HG03558 (cell line): ENCODE measurements around the gene NCOA6.

Experiments used
- ATAC-seq: cut with Tn5 transposase; IDR thresholded peaks from one replicate; pipeline ENCODE4 v1.9.1; 2021; ENCODE audit warnings: moderate number of reproducible peaks; ENCODE audit not compliant: unreplicated experiment; ENCODE audit errors: extremely low read depth

The NCOA6 gene

GRCh38 chr20:34669094-34669493, 156.4 kb downstream of the NCOA6 start:
- ATAC-seq, result no peak
